ENCODE measurements around the gene PARN. TPM values are rescaled to one million over a fixed set of nuclear protein-coding genes. Genes with fewer than 3 reads are reported as not detected.

PARN gene
- total RNA-seq, 1 experiment from 2014 or later, result 56.2 TPM

GRCh38 chr16:14424595-14424994, 205.5 kb downstream of the PARN start:
- H2BK12ac ChIP-seq (ENCODE audit: insufficient read length, low read depth, low read length), result no peak overlapping the region
- H3K36me3 Mint-ChIP-seq (ENCODE audit: insufficient read depth in 1 of 3, low read depth in 3 of 3), result peaks cover 0 to 10% (median 3%) of the 10 kb centered on the region in 3 experiments; a peak in 4 of 7 replicates
- no peaks in the 10 kb centered on the region for H3K23me2 ChIP-seq (ENCODE audit: insufficient read length, low read depth, low read length, poor library complexity, severe bottlenecking)
- H3K18ac ChIP-seq (ENCODE audit: insufficient read length, low read depth, low read length), result no peak overlapping the region
- H4K20me1 ChIP-seq (ENCODE audit: control insufficient read depth, insufficient read depth, insufficient read length), result no peaks in the 10 kb centered on the region
- no peak overlapping the region for H2AK5ac ChIP-seq (ENCODE audit: insufficient read length, low read length)
- H3K27ac ChIP-seq (ENCODE audit: insufficient read length, low read depth, low read length), result no peak overlapping the region
- no peak overlapping the region for H3K4me3 Mint-ChIP-seq
- no peak overlapping the region for H3K4me2 ChIP-seq (ENCODE audit: insufficient read depth, insufficient read length, low read length)
- H3K9me3 Mint-ChIP-seq, result no peaks in the 10 kb centered on the region
- H3T11ph ChIP-seq (ENCODE audit: low read length), result no peak overlapping the region
- H3K79me1 ChIP-seq (ENCODE audit: insufficient read depth, low read depth, low read length, poor library complexity, severe bottlenecking), result no peaks in the 10 kb centered on the region
- no peak overlapping the region for H2BK5ac ChIP-seq (ENCODE audit: insufficient read length, low read length)
- no peak overlapping the region for H3K4ac ChIP-seq (ENCODE audit: low read depth, low read length)
- no peak overlapping the region for H4K8ac ChIP-seq (replicated peaks; ENCODE audit: insufficient read length, low read depth, low read length)
- peaks cover 14 to 18% of the 10 kb centered on the region in 2 experiments for H3K4me1 Mint-ChIP-seq
- no peak overlapping the region for H2BK20ac ChIP-seq (ENCODE audit: low read depth, low read length, poor library complexity, severe bottlenecking)
- no peak for DNase-seq
- no peak for TF ChIP-seq CTCF (conservative IDR thresholded peaks at IDR 0.05)
- no peaks in the 10 kb centered on the region for H3K79me2 ChIP-seq (ENCODE audit: insufficient read depth, low read length)
- H3K56ac ChIP-seq (ENCODE audit: insufficient read length, low read depth, low read length), result no peak overlapping the region
- no peak overlapping the region for H2BK15ac ChIP-seq (ENCODE audit: low read depth, low read length)
- H3K9me3 ChIP-seq (ENCODE audit: control insufficient read depth, low read depth, low read length), result no peaks in the 10 kb centered on the region
- no peaks in the 10 kb centered on the region for H3K27me3 Mint-ChIP-seq (ENCODE audit: low read depth)
- H4K91ac ChIP-seq (ENCODE audit: insufficient read length, low read depth, low read length), result no peak overlapping the region
- H3K9ac ChIP-seq (ENCODE audit: extremely low read depth, insufficient read length, low read length), result no peak overlapping the region
- no peak overlapping the region for H3K23ac ChIP-seq (ENCODE audit: insufficient read length, low read depth, low read length)
- no peaks in the 10 kb centered on the region; the same call in 1 of the 2 replicates for H3K4me1 ChIP-seq (ENCODE audit: insufficient read depth, low read length)
- H4K5ac ChIP-seq (ENCODE audit: insufficient read length, low read depth, low read length), result no peak overlapping the region
- no peak overlapping the region for H3K27ac Mint-ChIP-seq
- H3K27me3 ChIP-seq (ENCODE audit: insufficient read depth, low read length), result no peaks in the 10 kb centered on the region
- H2AFZ ChIP-seq (ENCODE audit: low read length), result no peak overlapping the region
- H3K14ac ChIP-seq (ENCODE audit: insufficient read depth, low read length), result no peak overlapping the region
- no peak overlapping the region for H2BK120ac ChIP-seq (ENCODE audit: low read depth, low read length, poor library complexity, severe bottlenecking)
- no CpG with 5 or more reads among the region's 4 CpGs for WGBS (ENCODE audit: extremely low coverage, insufficient read length, low lambda C conversion rate)
